Liver (tissue), 9 donors: Measurements from ENCODE around the gene TMIE. TPM values are rescaled to one million over a fixed set of nuclear protein-coding genes. Genes with fewer than 3 reads are reported as not detected.

Source experiments
- DNase-seq: peaks from one replicate; pipeline ENCODE4 v3.0.0-alpha.2; 2017; ENCODE audit warnings: low spot score
- H3K27ac ChIP-seq, 2 donors: one replicate each; pipeline ENCODE4 v1.7.0; 2013; ENCODE audit warnings: inconsistent platforms in 2 of 2, low read length in 2 of 2, control low read depth in 1 of 2, low read depth in 1 of 2, mild to moderate bottlenecking in 1 of 2
- H3K27me3 ChIP-seq, 4 donors: one replicate each; pipeline versions ENCODE4 v1.6.1 to v1.7.0; 2013; ENCODE audit warnings: low read length in 3 of 4, inconsistent platforms in 1 of 4, mild to moderate bottlenecking in 1 of 4, moderate library complexity in 1 of 4; ENCODE audit not compliant: control insufficient read depth in 4 of 4, insufficient read depth in 4 of 4
- H3K36me3 ChIP-seq, 4 donors: one replicate each; pipeline versions ENCODE4 v1.6.1 to v1.7.0; 2013; ENCODE audit warnings: low read length in 3 of 4, mild to moderate bottlenecking in 3 of 4, low read depth in 1 of 4, moderate library complexity in 1 of 4; ENCODE audit not compliant: control insufficient read depth in 4 of 4, insufficient read depth in 3 of 4
- H3K4me1 ChIP-seq, 4 donors: one replicate each; pipeline versions ENCODE4 v1.6.1 to v1.7.0; 2013; ENCODE audit warnings: low read length in 3 of 4, mild to moderate bottlenecking in 3 of 4, moderate library complexity in 1 of 4; ENCODE audit not compliant: control insufficient read depth in 4 of 4, insufficient read depth in 4 of 4
- H3K4me3 ChIP-seq, 3 donors: one replicate each; pipeline versions ENCODE4 v1.6.1 to v1.7.0; 2013; ENCODE audit warnings: low read length in 3 of 3, control low read depth in 1 of 3, low read depth in 1 of 3, mild to moderate bottlenecking in 1 of 3
- H3K9ac ChIP-seq, 2 donors: one replicate each; pipeline ENCODE4 v1.7.0; 2013; ENCODE audit warnings: low read length in 2 of 2, mild to moderate bottlenecking in 2 of 2, moderate library complexity in 2 of 2, control low read depth in 1 of 2, low read depth in 1 of 2
- H3K9me3 ChIP-seq, 4 donors: one replicate each; pipeline versions ENCODE4 v1.6.1 to v1.7.0; 2013; ENCODE audit warnings: low read length in 3 of 4; ENCODE audit not compliant: control insufficient read depth in 4 of 4
- EGR1 ChIP-seq, 2 donors: IDR thresholded peaks; 2 replicates each; pipeline ENCODE4 v1.6.1; 2016 to 2018; ENCODE audit warnings: antibody characterized with exemption in 2 of 2, low read depth in 2 of 2
- FOXA1 ChIP-seq: IDR thresholded peaks from 2 replicates; pipeline ENCODE4 v1.6.1; 2016; ENCODE audit warnings: antibody characterized with exemption
- FOXA2 ChIP-seq: IDR thresholded peaks from 2 replicates; pipeline ENCODE4 v1.6.1; 2016; ENCODE audit warnings: antibody characterized with exemption
- GABPA ChIP-seq, 2 donors: IDR thresholded peaks in 1 of 2; conservative IDR thresholded peaks in 1 of 2; 2 replicates each; pipeline ENCODE4 v1.6.1; 2016; ENCODE audit warnings: antibody characterized with exemption in 2 of 2, mild to moderate bottlenecking in 1 of 2, moderate library complexity in 1 of 2
- HNF4A ChIP-seq, 2 donors: conservative IDR thresholded peaks; 2 replicates each; pipeline ENCODE4 v1.6.1; 2016; ENCODE audit warnings: antibody characterized with exemption in 2 of 2, mild to moderate bottlenecking in 2 of 2
- HNF4G ChIP-seq: IDR thresholded peaks from 2 replicates; pipeline ENCODE4 v1.6.1; 2016; ENCODE audit warnings: antibody characterized with exemption
- JUND ChIP-seq, 2 donors: IDR thresholded peaks; 2 replicates each; pipeline ENCODE4 v1.6.1; 2016; ENCODE audit warnings: antibody characterized with exemption in 2 of 2
- NR2F2 ChIP-seq: IDR thresholded peaks from 2 replicates; pipeline ENCODE4 v1.6.1; 2016; ENCODE audit warnings: antibody characterized with exemption
- RAD21 ChIP-seq, 2 donors: IDR thresholded peaks; 2 replicates each; pipeline ENCODE4 v1.6.1; 2016; ENCODE audit warnings: antibody characterized with exemption in 2 of 2, mild to moderate bottlenecking in 2 of 2
- RXRA ChIP-seq, 2 donors: IDR thresholded peaks; 2 replicates each; pipeline ENCODE4 v1.6.1; 2017 to 2018; ENCODE audit warnings: antibody characterized with exemption in 2 of 2, mild to moderate bottlenecking in 1 of 2
- SP1 ChIP-seq: IDR thresholded peaks from 2 replicates; pipeline ENCODE4 v1.6.1; 2018; ENCODE audit warnings: antibody characterized with exemption, mild to moderate bottlenecking
- TAF1 ChIP-seq: conservative IDR thresholded peaks from 2 replicates; pipeline ENCODE4 v1.6.1; 2016; ENCODE audit warnings: antibody characterized with exemption, mild to moderate bottlenecking
- WGBS: extraction: QIAGEN DNeasy Blood & Tissue Kit; methylation state at CpG from one replicate; pipeline ENCODE4 v1.1.7; 2013; 5-methylcytosine and 5-hydroxymethylcytosine counted together
- polyA plus RNA-seq, 2 donors: library from polyadenylated mRNA; stranded (reverse) in 1 of 2; unstranded in 1 of 2; fragments of 200-250 nt in 1 of 2; fragments of >200 nt in 1 of 2; fragmentation: Nextera tagmentation in 1 of 2; extraction: Ambion mirVana in 1 of 2; gene quantifications; one replicate each; pipeline versions ENCODE4 v1.2.1 to v1.2.3, GENCODE V29; 2013 to 2015
- total RNA-seq, 2 donors: library from RNA; depleted of rRNA; stranded (reverse); fragments of >200 nt; gene quantifications; one replicate each; pipeline ENCODE4 v1.2.3, GENCODE V29; 2014
- TF ChIP-seq, protein P1 (sequence below): IDR thresholded peaks from 2 replicates; pipeline ENCODE4 v1.6.1; 2016; ENCODE audit warnings: antibody characterized with exemption
- TF ChIP-seq, protein P2 (sequence below): IDR thresholded peaks from 2 replicates; pipeline ENCODE4 v1.6.1; 2016; ENCODE audit warnings: antibody characterized with exemption
- TF ChIP-seq, protein P3 (sequence below): IDR thresholded peaks from 2 replicates; pipeline ENCODE4 v1.6.1; 2016; ENCODE audit warnings: antibody characterized with exemption, mild to moderate bottlenecking
- donor health status: healthy.
- donor health status: healthy.
- donor health status: healthy.
- donor health status: healthy.
- donor health status: healthy.

The TMIE gene
- total and polyA plus RNA-seq, 4 donors: 0.13 to 0.26 (median 0.15) TPM

DNA sequence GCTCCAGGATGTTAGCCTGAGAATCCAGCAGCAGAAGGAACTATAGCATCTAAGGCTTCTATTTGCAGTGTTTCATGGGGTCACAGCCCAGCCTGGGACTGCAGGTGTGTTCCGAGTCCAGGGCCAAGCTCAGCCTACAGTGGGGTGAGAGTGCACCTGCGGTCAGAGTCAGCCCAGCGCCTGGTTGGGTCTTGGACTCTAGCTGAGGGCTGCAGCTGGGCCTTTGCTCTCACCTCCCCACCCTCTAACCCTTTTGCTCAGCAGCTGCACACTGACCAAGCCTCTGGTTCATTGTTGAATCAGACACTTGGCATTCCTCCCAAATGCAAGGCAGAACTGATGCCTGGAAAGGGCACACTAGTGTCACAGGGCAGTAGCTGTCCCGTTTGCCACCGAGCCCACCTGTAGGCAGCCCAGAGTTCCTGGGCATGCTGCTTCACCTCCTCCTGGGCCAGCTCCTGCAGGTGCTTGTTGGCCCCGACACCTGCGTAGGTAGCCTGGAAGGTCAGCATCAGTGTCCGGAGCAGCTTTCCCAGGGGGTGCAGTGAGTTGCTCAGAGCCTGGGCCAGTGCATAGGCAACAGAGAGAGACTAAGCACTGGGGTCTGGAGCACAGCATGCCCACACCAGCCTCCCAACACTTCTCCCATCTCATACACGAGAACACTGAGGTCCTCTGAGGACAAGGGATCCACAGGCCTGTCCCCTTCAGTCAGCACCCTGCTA, 25.2 kb upstream of the TMIE start (continued):
- peak; percentile 60 to 77 for TF ChIP-seq RXRA (IDR thresholded peaks at IDR 0.05)
- TF ChIP-seq, protein P1, sequence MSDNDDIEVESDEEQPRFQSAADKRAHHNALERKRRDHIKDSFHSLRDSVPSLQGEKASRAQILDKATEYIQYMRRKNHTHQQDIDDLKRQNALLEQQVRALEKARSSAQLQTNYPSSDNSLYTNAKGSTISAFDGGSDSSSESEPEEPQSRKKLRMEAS: no peak
- TF ChIP-seq NR2F2: no peak
- TF ChIP-seq GABPA (IDR thresholded peaks at IDR 0.05 in 1 of 2, conservative IDR thresholded peaks at IDR 0.05 in 1 of 2): no peak

DNA sequence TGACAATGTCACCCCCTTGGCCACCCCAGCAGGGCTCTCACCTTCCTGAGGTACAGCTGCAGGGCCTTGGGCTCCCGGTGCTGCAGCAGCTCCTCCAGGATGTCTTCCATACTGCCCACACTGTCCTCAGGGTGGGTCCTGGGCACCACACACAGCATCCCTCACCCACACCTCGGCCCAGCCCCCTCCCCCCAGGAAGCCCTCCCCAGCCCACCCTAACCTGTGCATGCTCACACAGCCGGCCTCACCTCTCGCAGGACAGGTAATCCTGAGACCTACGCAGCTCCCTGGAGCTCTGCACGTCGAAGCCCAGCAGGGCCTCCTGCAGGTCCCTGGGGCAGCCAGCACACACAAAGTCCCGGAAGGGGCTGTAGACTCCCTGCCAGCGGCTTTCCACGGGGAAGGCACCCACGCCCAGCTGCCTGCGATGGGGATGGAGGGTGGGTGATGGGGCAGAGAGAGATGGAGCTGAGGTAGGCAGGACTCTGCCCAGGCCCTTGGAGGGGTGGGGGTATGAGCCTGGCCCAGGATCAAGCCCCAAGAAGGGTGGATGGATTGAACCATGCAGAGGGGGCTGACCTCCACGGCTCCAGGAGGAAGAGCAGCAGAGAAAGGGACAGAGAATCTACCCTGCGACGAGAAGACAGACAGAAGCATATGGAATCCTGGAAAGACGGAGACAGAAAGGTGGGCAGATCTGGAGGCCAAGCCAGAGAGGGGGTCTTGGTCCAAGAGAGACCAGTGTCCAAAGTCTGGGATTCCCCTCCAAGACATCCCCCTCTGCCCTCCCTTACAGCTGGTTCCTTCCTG, 24.4 kb upstream of the TMIE start:
- H3K36me3 ChIP-seq: peaks cover 0 to 8% (median 0%) of the 10 kb centered on the region in 4 donors

DNA sequence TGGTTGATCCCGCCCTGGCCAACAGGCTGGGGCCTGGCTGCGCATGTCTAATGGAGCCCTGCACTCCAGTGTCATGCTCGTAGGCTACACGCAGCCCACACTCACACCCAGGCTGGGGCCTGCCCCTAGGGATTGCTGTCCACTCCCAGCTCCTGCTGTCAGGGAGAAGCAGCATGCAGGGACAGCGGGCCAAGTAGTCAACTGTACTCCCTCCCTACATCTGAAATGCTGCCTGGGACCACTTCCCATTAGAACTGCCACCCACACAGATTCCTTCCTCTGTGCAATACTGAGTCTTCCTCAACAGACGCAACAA, 23.8 kb upstream of the TMIE start:
- Histone ChIP-seq H3K27me3 (no peaks in the 10 kb centered on the region), H3K4me3 (no peak overlapping the region), H3K27ac (no peak overlapping the region), H3K4me1 (peaks cover 5 to 16% (median 11%) of the 10 kb centered on the region in 4 donors), H3K9ac (no peak overlapping the region), H3K9me3 (no peaks in the 10 kb centered on the region), H3K36me3 (peaks cover 0 to 8% (median 2%) of the 10 kb centered on the region in 4 donors)
- no peak for DNase-seq
- WGBS: 84% methylated on average over 6 of the region's 6 CpGs
- TF ChIP-seq HNF4G (no peak), FOXA2 (no peak), TAF1 (no peak), HNF4A (conservative IDR thresholded peaks at IDR 0.05) (no peak), NR2F2 (no peak), SP1 (no peak), RXRA (IDR thresholded peaks at IDR 0.05) (no peak), FOXA1 (no peak), EGR1 (IDR thresholded peaks at IDR 0.05; ENCODE audit: low read depth in 2 of 2) (no peak), RAD21 (IDR thresholded peaks at IDR 0.05) (no peak)
- TF ChIP-seq, protein P2, sequence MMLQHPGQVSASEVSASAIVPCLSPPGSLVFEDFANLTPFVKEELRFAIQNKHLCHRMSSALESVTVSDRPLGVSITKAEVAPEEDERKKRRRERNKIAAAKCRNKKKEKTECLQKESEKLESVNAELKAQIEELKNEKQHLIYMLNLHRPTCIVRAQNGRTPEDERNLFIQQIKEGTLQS: no peak
- TF ChIP-seq, protein P3, sequence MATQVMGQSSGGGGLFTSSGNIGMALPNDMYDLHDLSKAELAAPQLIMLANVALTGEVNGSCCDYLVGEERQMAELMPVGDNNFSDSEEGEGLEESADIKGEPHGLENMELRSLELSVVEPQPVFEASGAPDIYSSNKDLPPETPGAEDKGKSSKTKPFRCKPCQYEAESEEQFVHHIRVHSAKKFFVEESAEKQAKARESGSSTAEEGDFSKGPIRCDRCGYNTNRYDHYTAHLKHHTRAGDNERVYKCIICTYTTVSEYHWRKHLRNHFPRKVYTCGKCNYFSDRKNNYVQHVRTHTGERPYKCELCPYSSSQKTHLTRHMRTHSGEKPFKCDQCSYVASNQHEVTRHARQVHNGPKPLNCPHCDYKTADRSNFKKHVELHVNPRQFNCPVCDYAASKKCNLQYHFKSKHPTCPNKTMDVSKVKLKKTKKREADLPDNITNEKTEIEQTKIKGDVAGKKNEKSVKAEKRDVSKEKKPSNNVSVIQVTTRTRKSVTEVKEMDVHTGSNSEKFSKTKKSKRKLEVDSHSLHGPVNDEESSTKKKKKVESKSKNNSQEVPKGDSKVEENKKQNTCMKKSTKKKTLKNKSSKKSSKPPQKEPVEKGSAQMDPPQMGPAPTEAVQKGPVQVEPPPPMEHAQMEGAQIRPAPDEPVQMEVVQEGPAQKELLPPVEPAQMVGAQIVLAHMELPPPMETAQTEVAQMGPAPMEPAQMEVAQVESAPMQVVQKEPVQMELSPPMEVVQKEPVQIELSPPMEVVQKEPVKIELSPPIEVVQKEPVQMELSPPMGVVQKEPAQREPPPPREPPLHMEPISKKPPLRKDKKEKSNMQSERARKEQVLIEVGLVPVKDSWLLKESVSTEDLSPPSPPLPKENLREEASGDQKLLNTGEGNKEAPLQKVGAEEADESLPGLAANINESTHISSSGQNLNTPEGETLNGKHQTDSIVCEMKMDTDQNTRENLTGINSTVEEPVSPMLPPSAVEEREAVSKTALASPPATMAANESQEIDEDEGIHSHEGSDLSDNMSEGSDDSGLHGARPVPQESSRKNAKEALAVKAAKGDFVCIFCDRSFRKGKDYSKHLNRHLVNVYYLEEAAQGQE: no peak
- TF ChIP-seq, protein P1: no peak

More for the DNA sequence above, 24.4 kb upstream of the TMIE start:
- Histone ChIP-seq H3K9me3 (no peaks in the 10 kb centered on the region), H3K27me3 (no peaks in the 10 kb centered on the region), H3K9ac (no peak overlapping the region), H3K4me3 (no peak overlapping the region), H3K27ac (no peak overlapping the region), H3K4me1 (peaks cover 5 to 16% (median 11%) of the 10 kb centered on the region in 4 donors)
- TF ChIP-seq EGR1 (IDR thresholded peaks at IDR 0.05; ENCODE audit: low read depth in 2 of 2) (no peak), GABPA (IDR thresholded peaks at IDR 0.05 in 1 of 2, conservative IDR thresholded peaks at IDR 0.05 in 1 of 2) (no peak), JUND (IDR thresholded peaks at IDR 0.05) (no peak)
- TF ChIP-seq, protein P3: no peak
- TF ChIP-seq, protein P2: no peak
- no peak for DNase-seq
- 91% methylated on average over 16 of the region's 16 CpGs for WGBS
